ENCODE measurements around the gene PPP1R15B. TPM values are rescaled to one million over a fixed set of nuclear protein-coding genes. Genes with fewer than 3 reads are reported as not detected.

Gene PPP1R15B
- total RNA-seq, 2 donors from 2014 or later: 44.8 to 79.2 TPM

DNA sequence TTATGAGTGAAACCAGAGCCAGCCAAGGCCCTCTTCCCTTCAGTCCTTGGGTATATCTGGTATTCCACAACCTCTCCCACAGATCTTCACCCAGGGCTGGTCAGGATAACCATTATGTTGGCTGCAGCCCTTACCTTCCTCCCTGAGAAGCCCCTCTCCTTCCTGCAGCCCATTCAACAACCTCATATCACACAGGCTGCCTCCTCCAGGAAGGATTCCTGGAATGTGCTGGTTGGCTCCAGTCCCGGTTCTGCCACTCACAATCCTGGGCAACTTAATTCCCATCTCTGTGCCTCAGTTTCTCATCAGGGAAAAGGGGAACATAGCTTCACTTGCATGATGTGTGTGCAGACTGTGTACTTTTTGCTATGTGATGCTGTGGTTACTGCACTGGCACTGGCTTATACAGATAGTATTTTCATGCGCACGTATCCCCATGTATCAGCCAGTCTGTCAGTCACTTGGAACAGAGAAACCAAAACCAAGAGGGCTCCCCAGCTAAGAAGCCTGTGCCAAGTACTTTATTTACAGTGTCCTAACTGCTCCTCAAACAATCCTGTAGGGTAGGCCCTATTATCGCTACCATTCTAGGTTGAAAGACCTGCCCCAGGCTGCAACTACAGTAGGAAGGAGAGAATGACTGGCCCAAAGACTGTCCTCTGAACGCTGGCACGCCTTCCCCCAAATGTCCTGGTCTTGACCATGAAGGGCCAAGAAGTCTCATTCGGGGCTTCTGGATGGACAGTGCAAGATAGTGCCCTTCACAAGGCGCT, 39.9 kb upstream of the PPP1R15B start:
- no peaks in the 10 kb centered on the region for H3K27me3 ChIP-seq (ENCODE audit: control insufficient read depth, insufficient read depth, low read length, poor library complexity, severe bottlenecking)
- no peak overlapping the region for H3K27ac ChIP-seq (ENCODE audit: low read depth, low read length)
- H3K36me3 ChIP-seq (ENCODE audit: control insufficient read depth, insufficient read depth, low read length): peaks cover 6% of the 10 kb centered on the region
- Mint-ChIP-seq H3K36me3 (ENCODE audit: low read depth) (peaks cover 25% of the 10 kb centered on the region), H3K27ac (no peak overlapping the region), H3K4me1 (peaks cover 21% of the 10 kb centered on the region), H3K4me3 (no peak overlapping the region), H3K9me3 (no peaks in the 10 kb centered on the region), H3K27me3 (ENCODE audit: insufficient read depth) (no peaks in the 10 kb centered on the region)
- DNase-seq: no peak
- 65 to 72% methylated on average over 5 to 8 of the region's 8 CpGs for WGBS, 2 experiments (ENCODE audit: insufficient coverage in 1 of 2, insufficient read length in 1 of 2)
- H3K4me3 ChIP-seq (ENCODE audit: low read length): no peak overlapping the region
- no peak overlapping the region for H3K9ac ChIP-seq (ENCODE audit: extremely low read depth, low read length, poor library complexity, severe bottlenecking)
- no peaks in the 10 kb centered on the region for H3K9me3 ChIP-seq (ENCODE audit: control insufficient read depth, low read length)
- TF ChIP-seq CTCF (conservative IDR thresholded peaks at IDR 0.05): no peak
- no peaks in the 10 kb centered on the region for H3K4me1 ChIP-seq (ENCODE audit: control insufficient read depth, insufficient read depth, low read length)

DNA sequence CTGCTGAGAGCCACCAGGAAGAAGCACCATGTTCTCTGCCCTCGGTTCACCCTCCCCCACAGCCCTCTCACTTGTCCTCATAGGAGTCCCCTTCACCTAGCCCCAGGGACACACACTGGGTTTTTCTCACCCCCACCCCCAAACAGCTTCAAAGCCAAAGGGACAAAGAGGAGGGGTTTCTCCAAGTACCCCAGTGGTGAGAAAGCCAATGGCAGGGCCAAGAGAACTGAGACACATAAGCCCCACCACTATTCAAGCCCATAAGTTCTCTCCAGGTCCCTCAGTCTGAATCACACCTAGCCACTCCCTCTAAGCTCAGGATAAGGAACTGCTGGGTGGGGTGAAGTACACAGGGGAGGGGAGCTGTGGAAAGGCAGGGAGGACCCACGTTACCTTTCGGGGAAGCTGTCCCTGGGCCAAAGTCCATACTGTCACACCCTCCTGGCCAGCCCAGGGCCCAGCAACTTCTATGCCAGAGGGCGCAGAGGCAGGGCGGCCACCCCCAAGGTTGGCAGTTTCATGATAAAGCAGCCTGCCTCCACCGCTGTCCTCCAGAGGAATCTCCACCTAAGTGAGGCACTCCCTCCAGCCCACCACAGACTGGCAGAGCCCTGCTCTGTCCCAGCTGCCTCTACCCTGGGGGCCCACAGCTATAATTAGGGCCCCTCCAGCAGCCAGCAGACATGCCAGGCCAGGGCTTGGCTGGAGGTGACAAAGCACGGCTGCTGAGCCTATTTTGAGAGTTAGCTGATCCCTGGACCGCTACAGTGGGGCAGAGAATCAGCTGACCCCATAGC, 39.0 kb upstream of the PPP1R15B start:
- no peak overlapping the region for H3K9ac ChIP-seq (ENCODE audit: extremely low read depth, low read length, poor library complexity, severe bottlenecking)
- H3K4me1 ChIP-seq (ENCODE audit: control insufficient read depth, insufficient read depth, low read length): no peaks in the 10 kb centered on the region

More for the DNA sequence above, 39.0 kb upstream of the PPP1R15B start:
- no peaks in the 10 kb centered on the region for H3K9me3 Mint-ChIP-seq
- no peak overlapping the region for H3K4me3 ChIP-seq (ENCODE audit: low read length)
- peaks cover 22% of the 10 kb centered on the region for H3K4me1 Mint-ChIP-seq
- peak; percentile 69 for DNase-seq
- H3K27me3 ChIP-seq (ENCODE audit: control insufficient read depth, insufficient read depth, low read length, poor library complexity, severe bottlenecking): no peaks in the 10 kb centered on the region
- H3K27ac Mint-ChIP-seq: peak overlapping the region; percentile 58
- H3K36me3 ChIP-seq (ENCODE audit: control insufficient read depth, insufficient read depth, low read length): peaks cover 8% of the 10 kb centered on the region
- no peaks in the 10 kb centered on the region for H3K9me3 ChIP-seq (ENCODE audit: control insufficient read depth, low read length)
- WGBS, 2 experiments (ENCODE audit: insufficient coverage in 1 of 2, insufficient read length in 1 of 2): 79 to 100% methylated on average over 1 to 8 of the region's 8 CpGs
- peak overlapping the region; percentile 9 for H3K4me3 Mint-ChIP-seq
- no peaks in the 10 kb centered on the region for H3K27me3 Mint-ChIP-seq (ENCODE audit: insufficient read depth)
- H3K36me3 Mint-ChIP-seq (ENCODE audit: low read depth): peaks cover 26% of the 10 kb centered on the region
- TF ChIP-seq CTCF (conservative IDR thresholded peaks at IDR 0.05): peak; percentile 30
- no peak overlapping the region for H3K27ac ChIP-seq (ENCODE audit: low read depth, low read length)
